Psoas muscle (tissue), 8 donors: ENCODE data around the gene DRC1. TPM values are rescaled to one million over a fixed set of nuclear protein-coding genes. Genes with fewer than 3 reads are reported as not detected.
A peak's percentile ranks its signal among the peaks of the same experiment; 100 is the strongest.

ENCODE experiments used
- ATAC-seq, 4 donors: fragments of 200-7000 bp; cut with Tn5 transposase; one replicate each; pipeline ENCODE4 v1.9.1; 2020; ENCODE audit warnings: moderate library complexity in 3 of 4, mild to moderate bottlenecking in 2 of 4
- DNase-seq, 2 donors: peaks; one replicate each; pipeline ENCODE4 v3.0.0-alpha.2; 2020
- H3K27ac ChIP-seq: fragments of 200-600 bp; one replicate; pipeline ENCODE4 v1.8.0; 2022
- H3K27me3 ChIP-seq, 3 donors: fragments of 200-600 bp in 1 of 3; one replicate each; pipeline versions ENCODE4 v1.6.1 to v1.8.0; 2013 to 2022; ENCODE audit warnings: low read length in 2 of 3, mild to moderate bottlenecking in 2 of 3, moderate library complexity in 1 of 3; ENCODE audit not compliant: insufficient read depth in 3 of 3
- H3K36me3 ChIP-seq, 2 donors: fragments of 200-600 bp in 1 of 2; one replicate each; pipeline versions ENCODE4 v1.6.1 to v1.8.0; 2013 to 2022; ENCODE audit warnings: low read depth in 1 of 2, mild to moderate bottlenecking in 1 of 2, moderate library complexity in 1 of 2; ENCODE audit not compliant: insufficient read depth in 1 of 2
- H3K4me1 ChIP-seq: fragments of 200-600 bp; one replicate; pipeline ENCODE4 v1.8.0; 2022
- H3K4me3 ChIP-seq: fragments of 200-600 bp; one replicate; pipeline ENCODE4 v1.8.0; 2022; ENCODE audit warnings: mild to moderate bottlenecking
- H3K9me3 ChIP-seq: fragments of 200-600 bp; one replicate; pipeline ENCODE4 v1.8.0; 2022
- WGBS, 3 donors: extraction: QIAGEN DNeasy Blood & Tissue Kit; methylation state at CpG; one replicate each; pipeline versions ENCODE4 v1.1.6 to v1.1.7; 2013; 5-methylcytosine and 5-hydroxymethylcytosine counted together
- intact Hi-C, 2 donors: fragments of 100-400 bp; cut with DNase I; formaldehyde crosslinking; loops; one replicate each; pipeline versions ENCODE4 v1.11.0 to v1.14.2; 2022
- polyA plus RNA-seq, 3 donors: library from polyadenylated mRNA; stranded (reverse); fragments of 200-250 nt; gene quantifications; one replicate each; pipeline ENCODE4 v1.2.3, GENCODE V29; 2013
- total RNA-seq, 4 donors: library from RNA; stranded (reverse); fragmentation: NEBNext Ultra II Directional in 2 of 4; extraction: Animal tissue kit (Norgen Biotek cat#: 25700) in 2 of 4; gene quantifications; one replicate each; pipeline versions ENCODE4 v1.2.1 to v1.2.4, GENCODE V29; 2021 to 2023
- TF ChIP-seq, protein P1 (sequence below): fragments of 200-600 bp; IDR thresholded peaks from one replicate; pipeline ENCODE4 v1.8.0; 2022; ENCODE audit warnings: antibody characterized with exemption
- donor health status: healthy with polysubstance abuse.
- donor health status: DM: no; HTN: no; CAD: no; lungs with moderate emphysema.
- donor health status: Bipolar disorder and iron deficiency.
- donor health status: healthy.
- donor health status: DM: yes; HTN: yes; CAD: no.
- donor health status: DM: no; HTN: no; CAD: no.
- donor health status: DM: no; HTN: no; CAD: no.
- donor health status: DM: yes; HTN: yes; CAD: no.

Gene DRC1
- total and polyA plus RNA-seq, 7 donors = 0.04 to 0.15 (median 0.08) TPM; not detected in 3

DNA sequence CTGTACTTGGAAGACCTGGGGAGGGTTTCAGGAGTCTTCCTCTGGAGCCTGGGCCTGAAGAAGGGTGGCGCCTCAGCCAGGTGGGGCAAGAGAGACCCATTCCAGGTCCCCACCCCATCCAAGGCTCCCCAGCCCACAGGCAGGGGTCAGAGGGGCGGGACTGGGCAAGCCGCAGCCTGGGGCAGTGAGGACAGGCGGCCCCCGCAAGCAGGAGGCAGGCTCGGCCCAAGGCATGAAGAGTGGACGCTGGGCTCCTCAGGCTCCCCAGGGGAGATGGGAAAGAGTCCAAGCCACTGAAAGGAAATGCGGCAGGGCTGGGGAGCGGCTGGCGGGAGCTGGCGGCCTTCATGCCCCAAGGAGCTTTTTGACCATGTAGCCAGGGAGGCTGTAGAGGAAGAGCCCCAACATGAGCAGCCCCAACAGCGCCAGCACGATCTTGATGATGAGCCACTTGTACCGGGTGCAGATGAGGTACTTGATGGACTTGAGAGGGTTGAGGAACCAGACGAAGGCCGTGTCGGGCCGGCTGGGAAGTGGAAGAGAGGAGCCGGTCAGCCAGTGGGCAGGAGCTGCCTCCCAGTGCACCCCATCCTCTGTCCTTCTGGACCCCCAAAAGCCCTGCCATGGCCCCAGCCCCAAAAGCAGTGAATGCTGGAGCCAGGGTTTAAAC, 56.1 kb downstream of the DRC1 start:
- DNase-seq (no peak), ATAC-seq (no peak)
- no peaks in the 10 kb centered on the region for H3K27me3 ChIP-seq
- WGBS, 3 donors = 87 to 92% (median 89%) methylated on average over 19 of the region's 19 CpGs
- no peaks in the 10 kb centered on the region for H3K9me3 ChIP-seq
- TF ChIP-seq, protein P1, sequence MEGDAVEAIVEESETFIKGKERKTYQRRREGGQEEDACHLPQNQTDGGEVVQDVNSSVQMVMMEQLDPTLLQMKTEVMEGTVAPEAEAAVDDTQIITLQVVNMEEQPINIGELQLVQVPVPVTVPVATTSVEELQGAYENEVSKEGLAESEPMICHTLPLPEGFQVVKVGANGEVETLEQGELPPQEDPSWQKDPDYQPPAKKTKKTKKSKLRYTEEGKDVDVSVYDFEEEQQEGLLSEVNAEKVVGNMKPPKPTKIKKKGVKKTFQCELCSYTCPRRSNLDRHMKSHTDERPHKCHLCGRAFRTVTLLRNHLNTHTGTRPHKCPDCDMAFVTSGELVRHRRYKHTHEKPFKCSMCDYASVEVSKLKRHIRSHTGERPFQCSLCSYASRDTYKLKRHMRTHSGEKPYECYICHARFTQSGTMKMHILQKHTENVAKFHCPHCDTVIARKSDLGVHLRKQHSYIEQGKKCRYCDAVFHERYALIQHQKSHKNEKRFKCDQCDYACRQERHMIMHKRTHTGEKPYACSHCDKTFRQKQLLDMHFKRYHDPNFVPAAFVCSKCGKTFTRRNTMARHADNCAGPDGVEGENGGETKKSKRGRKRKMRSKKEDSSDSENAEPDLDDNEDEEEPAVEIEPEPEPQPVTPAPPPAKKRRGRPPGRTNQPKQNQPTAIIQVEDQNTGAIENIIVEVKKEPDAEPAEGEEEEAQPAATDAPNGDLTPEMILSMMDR = no peak
- intact Hi-C loops = no loop called here
- no peaks in the 10 kb centered on the region for H3K36me3 ChIP-seq
- H3K27ac ChIP-seq = no peak overlapping the region
- H3K4me1 ChIP-seq = peaks cover 10% of the 10 kb centered on the region
- H3K4me3 ChIP-seq = no peak overlapping the region

DNA sequence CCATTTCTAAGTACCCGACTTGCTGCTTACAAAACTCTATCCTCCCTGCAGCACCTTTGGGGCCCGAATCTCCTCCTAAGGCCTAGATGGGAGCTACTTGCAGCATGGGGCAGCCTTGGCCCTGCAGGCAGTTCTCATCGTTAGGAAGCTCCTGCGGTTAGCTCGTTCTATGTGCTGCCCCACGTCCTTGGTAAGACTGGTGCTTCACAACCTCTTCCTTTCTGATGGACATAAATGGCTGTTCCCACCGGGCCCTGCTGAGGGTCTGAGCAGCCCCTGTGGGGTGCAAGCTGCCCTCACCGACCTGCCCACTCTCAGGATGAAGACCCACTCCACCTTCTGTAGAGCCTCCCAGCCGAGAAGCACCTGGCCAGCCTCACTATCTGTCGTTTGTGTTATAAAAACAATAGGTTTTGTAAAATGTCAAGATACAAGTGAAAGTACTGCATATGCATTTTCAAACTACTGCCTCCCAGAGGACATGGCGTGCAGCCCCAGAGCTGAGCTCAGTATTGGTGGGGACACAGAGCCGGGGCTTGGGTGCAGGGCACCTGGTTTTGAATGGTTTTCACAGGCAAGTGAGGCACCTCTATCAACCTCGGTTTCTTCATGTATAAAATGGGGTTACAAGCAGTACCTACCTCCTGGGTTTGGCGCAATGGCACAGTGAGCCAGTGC, 56.8 kb downstream of the DRC1 start:
- H3K27ac ChIP-seq = no peak overlapping the region
- DNase-seq (no peak), ATAC-seq (no peak)
- TF ChIP-seq, protein P1 = no peak
- peaks cover 12% of the 10 kb centered on the region for H3K4me1 ChIP-seq
- no peaks in the 10 kb centered on the region for H3K9me3 ChIP-seq
- 92 to 94% (median 92%) methylated on average over 14 of the region's 14 CpGs for WGBS, 3 donors
- H3K27me3 ChIP-seq = no peaks in the 10 kb centered on the region
- H3K36me3 ChIP-seq = no peaks in the 10 kb centered on the region
- no peak overlapping the region for H3K4me3 ChIP-seq
- intact Hi-C loops = no loop called here

DNA sequence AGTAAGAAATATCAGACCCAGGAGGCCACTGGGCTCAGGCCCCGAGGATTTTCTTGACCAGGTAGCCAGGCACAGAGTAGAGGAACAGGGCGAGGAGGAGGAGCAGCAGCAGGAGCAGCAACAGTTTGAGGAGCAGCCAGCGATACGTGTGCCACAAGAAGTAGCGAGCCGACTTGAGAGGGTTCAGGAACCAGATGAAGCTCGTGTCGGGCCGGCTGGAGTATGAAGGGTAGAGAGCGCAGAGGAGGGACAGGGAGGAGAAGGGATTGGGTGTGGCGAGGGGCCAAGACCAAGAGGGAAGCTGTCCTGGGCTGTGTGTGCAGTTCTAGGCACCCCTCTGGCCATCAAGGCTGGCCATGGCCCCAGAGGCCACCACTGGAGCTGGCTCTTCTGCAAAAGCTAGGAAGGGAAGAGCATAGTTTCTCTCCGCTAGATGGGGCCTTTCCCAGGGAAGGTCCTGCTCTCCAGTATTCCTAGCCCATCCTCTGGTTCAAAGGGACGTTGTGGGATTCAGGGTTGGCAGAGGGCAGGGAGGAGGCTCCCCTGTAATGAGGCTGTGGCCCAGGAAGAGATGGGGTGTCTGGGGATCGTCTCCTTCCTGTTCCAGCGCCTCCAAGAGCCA, 58.4 kb downstream of the DRC1 start:
- no peak overlapping the region for H3K4me3 ChIP-seq
- ATAC-seq (no peak), DNase-seq (peak in 1 of 2 donors; percentile 30)
- 89 to 92% (median 89%) methylated on average over 15 of the region's 15 CpGs for WGBS, 3 donors
- no peaks in the 10 kb centered on the region for H3K9me3 ChIP-seq
- TF ChIP-seq, protein P1 = no peak
- H3K36me3 ChIP-seq = no peaks in the 10 kb centered on the region
- H3K27me3 ChIP-seq = no peaks in the 10 kb centered on the region
- intact Hi-C loops = loop anchor here in 1 of 2 donors (10.0 kb wide), 1 partner anchor 105 kb away; no protein-coding TSS in a partner anchor
- H3K4me1 ChIP-seq = peaks cover 12% of the 10 kb centered on the region
- H3K27ac ChIP-seq = no peak overlapping the region

DNA sequence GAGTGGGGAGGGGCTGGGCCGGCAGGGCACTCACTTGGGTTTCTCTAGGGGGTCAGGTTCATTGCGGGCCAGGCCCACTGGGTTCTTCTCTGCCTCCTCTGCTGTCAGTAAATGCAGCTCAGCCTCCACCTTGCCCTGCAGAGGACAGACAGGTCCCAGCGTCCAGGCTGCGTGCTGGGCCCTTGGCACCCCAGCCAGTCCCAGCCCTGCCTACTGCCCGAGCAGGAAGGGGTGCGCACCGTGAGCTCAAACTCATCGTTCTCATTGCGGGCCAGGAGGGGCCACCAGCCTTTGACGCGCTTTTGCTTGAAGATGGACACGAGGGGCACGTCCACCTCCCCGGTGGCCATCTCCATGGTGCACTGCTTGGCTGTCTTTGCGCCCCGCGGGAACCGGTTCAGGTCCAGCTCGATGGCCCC, 58.9 kb downstream of the DRC1 start:
- H3K4me1 ChIP-seq = peaks cover 12% of the 10 kb centered on the region
- H3K27ac ChIP-seq = no peak overlapping the region
- ATAC-seq (no peak), DNase-seq (peak in 1 of 2 donors; percentile 47)
- intact Hi-C loops = loop anchor here in 1 of 2 donors (10.0 kb wide), 1 partner anchor 106 kb away; no protein-coding TSS in a partner anchor
- no peaks in the 10 kb centered on the region for H3K9me3 ChIP-seq
- TF ChIP-seq, protein P1 = no peak
- WGBS, 3 donors = 90 to 92% (median 91%) methylated on average over 19 of the region's 19 CpGs
- no peaks in the 10 kb centered on the region for H3K36me3 ChIP-seq
- H3K27me3 ChIP-seq = no peaks in the 10 kb centered on the region
- H3K4me3 ChIP-seq = no peak overlapping the region
